NCI-H2081 treated with DMSO at 0.1 percent for 48 hours (cell line): ENCODE data around the gene DAB2.
"Not testable (repeated sequence)": the region's sequence is repeated elsewhere in the genome, so short reads cannot be mapped to it uniquely, and the experiment has no call there.

ENCODE experiments used
- DNase-seq: peaks from one replicate; lab custom pipeline; 2025; lab: John Stamatoyannopoulos, UW

Gene DAB2

GRCh38 chr5:39340506-39340905 lies 84.3 kb downstream of the DAB2 start:
- no peak for DNase-seq

GRCh38 chr5:39337252-39337915 lies 87.4 kb downstream of the DAB2 start:
- DNase-seq, result no peak

GRCh38 chr5:39334296-39334695 lies 90.5 kb downstream of the DAB2 start:
- DNase-seq, result not testable (repeated sequence)

- DNase-seq, result no peak
Measured at GRCh38 chr5:39333104-39333503, 91.7 kb downstream of the DAB2 start.

- no peak for DNase-seq
Measured at GRCh38 chr5:39331861-39332381, 92.9 kb downstream of the DAB2 start.

GRCh38 chr5:39328731-39329130 lies 96.0 kb downstream of the DAB2 start:
- no peak for DNase-seq

GRCh38 chr5:39323542-39323941 lies 101.2 kb downstream of the DAB2 start:
- no peak for DNase-seq
